ENCODE measurements around the gene KRT2.
A peak's percentile ranks its signal among the peaks of the same experiment; 100 is the strongest.

The KRT2 gene

GRCh38 chr12:52628841-52629240, 23.2 kb downstream of the KRT2 start:
- no peak overlapping the region for H3K18ac ChIP-seq (ENCODE audit: low read depth in 1 of 2, low read length in 2 of 2)
- H3K4me1 ChIP-seq (ENCODE audit: control insufficient read depth, insufficient read depth, low read depth, low read length), result no peaks in the 10 kb centered on the region
- no peaks in the 10 kb centered on the region for H3K9me3 ChIP-seq (ENCODE audit: control insufficient read depth, low read length)
- H3K23ac ChIP-seq (ENCODE audit: low read length in 2 of 2), result no peak overlapping the region
- no peak for DNase-seq
- H3K4me2 ChIP-seq (ENCODE audit: low read length, poor library complexity, severe bottlenecking), result no peak overlapping the region
- no peak overlapping the region for H2BK5ac ChIP-seq (ENCODE audit: low read depth, low read length, poor library complexity, severe bottlenecking)
- H3K79me1 ChIP-seq (replicated peaks; ENCODE audit: low read length, poor library complexity, severe bottlenecking), result no peaks in the 10 kb centered on the region
- whole genome bisulfite sequencing, result 55% methylated on average over 2 of the region's 2 CpGs
- H2BK120ac ChIP-seq (ENCODE audit: low read depth, low read length), result no peak overlapping the region
- H3K14ac ChIP-seq (ENCODE audit: low read length in 2 of 2), result no peak overlapping the region
- peaks cover 30 to 94% of the 10 kb centered on the region in 2 experiments for H3K27me3 ChIP-seq (ENCODE audit: control insufficient read depth in 1 of 2, insufficient read depth in 1 of 2, low read length in 2 of 2)
- H2AK5ac ChIP-seq (ENCODE audit: low read length, severe bottlenecking), result no peak overlapping the region
- no peak overlapping the region for H4K91ac ChIP-seq (ENCODE audit: low read length)
- H2AFZ ChIP-seq (ENCODE audit: low read depth, low read length), result no peak overlapping the region
- H3K9ac ChIP-seq (ENCODE audit: low read length), result no peak overlapping the region
- H3K4me3 ChIP-seq (ENCODE audit: insufficient read depth in 1 of 2, low read depth in 1 of 2, low read length in 2 of 2), result peak overlapping the region in 1 of 2 experiments; percentile 16
- H2BK15ac ChIP-seq (ENCODE audit: low read depth, poor library complexity, severe bottlenecking), result no peak overlapping the region
- no peak overlapping the region for H2BK12ac ChIP-seq (ENCODE audit: low read length in 2 of 2)
- no peak overlapping the region for H3K27ac ChIP-seq (ENCODE audit: low read length, poor library complexity, severe bottlenecking)
- H4K8ac ChIP-seq (ENCODE audit: low read length), result no peak overlapping the region
- H3K4ac ChIP-seq (ENCODE audit: low read depth in 1 of 2, low read length in 2 of 2), result no peak overlapping the region
- H3K36me3 ChIP-seq (ENCODE audit: control insufficient read depth in 1 of 2, insufficient read depth in 2 of 2, low read depth in 1 of 2, low read length in 2 of 2), result no peaks in the 10 kb centered on the region

- no peak overlapping the region for H3K14ac ChIP-seq (ENCODE audit: low read length in 2 of 2)
- no peak overlapping the region for H2BK120ac ChIP-seq (ENCODE audit: low read depth, low read length)
- H3K4me1 ChIP-seq (ENCODE audit: control insufficient read depth, insufficient read depth, low read depth, low read length), result no peaks in the 10 kb centered on the region
- no peak overlapping the region for H2BK5ac ChIP-seq (ENCODE audit: low read depth, low read length, poor library complexity, severe bottlenecking)
- no peak overlapping the region for H2BK15ac ChIP-seq (ENCODE audit: low read depth, poor library complexity, severe bottlenecking)
- no peak overlapping the region for H3K4ac ChIP-seq (ENCODE audit: low read depth in 1 of 2, low read length in 2 of 2)
- no peak overlapping the region for H3K4me3 ChIP-seq (ENCODE audit: insufficient read depth in 1 of 2, low read depth in 1 of 2, low read length in 2 of 2)
- H3K27ac ChIP-seq (ENCODE audit: low read length, poor library complexity, severe bottlenecking), result no peak overlapping the region
- no peak for DNase-seq
- no peak overlapping the region for H4K8ac ChIP-seq (ENCODE audit: low read length)
- H4K91ac ChIP-seq (ENCODE audit: low read length), result no peak overlapping the region
- H2BK12ac ChIP-seq (ENCODE audit: low read length in 2 of 2), result no peak overlapping the region
- no peak overlapping the region for H3K9ac ChIP-seq (ENCODE audit: low read length)
- no peak overlapping the region for H2AK5ac ChIP-seq (ENCODE audit: low read length, severe bottlenecking)
- no peaks in the 10 kb centered on the region for H3K36me3 ChIP-seq (ENCODE audit: control insufficient read depth in 1 of 2, insufficient read depth in 2 of 2, low read depth in 1 of 2, low read length in 2 of 2)
- H3K4me2 ChIP-seq (ENCODE audit: low read length, poor library complexity, severe bottlenecking), result no peak overlapping the region
- H3K18ac ChIP-seq (ENCODE audit: low read depth in 1 of 2, low read length in 2 of 2), result no peak overlapping the region
- no peaks in the 10 kb centered on the region for H3K79me1 ChIP-seq (replicated peaks; ENCODE audit: low read length, poor library complexity, severe bottlenecking)
- no peaks in the 10 kb centered on the region for H3K9me3 ChIP-seq (ENCODE audit: control insufficient read depth, low read length)
- 79% methylated on average over 1 of the region's 4 CpGs for WGBS
- no peak overlapping the region for H2AFZ ChIP-seq (ENCODE audit: low read depth, low read length)
- no peak overlapping the region for H3K23ac ChIP-seq (ENCODE audit: low read length in 2 of 2)
- H3K27me3 ChIP-seq (ENCODE audit: control insufficient read depth in 1 of 2, insufficient read depth in 1 of 2, low read length in 2 of 2), result peaks cover 30 to 87% of the 10 kb centered on the region in 2 experiments
Observed at GRCh38 chr12:52628111-52628507, 23.9 kb downstream of the KRT2 start.

GRCh38 chr12:52627395-52628110, 24.5 kb downstream of the KRT2 start:
- no peak overlapping the region for H2BK120ac ChIP-seq (ENCODE audit: low read depth, low read length)
- H3K27me3 ChIP-seq (ENCODE audit: control insufficient read depth in 1 of 2, insufficient read depth in 1 of 2, low read length in 2 of 2), result peaks cover 30 to 85% of the 10 kb centered on the region in 2 experiments
- no peaks in the 10 kb centered on the region for H3K79me1 ChIP-seq (replicated peaks; ENCODE audit: low read length, poor library complexity, severe bottlenecking)
- no peaks in the 10 kb centered on the region for H3K4me1 ChIP-seq (ENCODE audit: control insufficient read depth, insufficient read depth, low read depth, low read length)
- no peaks in the 10 kb centered on the region for H3K36me3 ChIP-seq (ENCODE audit: control insufficient read depth in 1 of 2, insufficient read depth in 2 of 2, low read depth in 1 of 2, low read length in 2 of 2)
- no peak overlapping the region for H3K4ac ChIP-seq (ENCODE audit: low read depth in 1 of 2, low read length in 2 of 2)
- H2BK15ac ChIP-seq (ENCODE audit: low read depth, poor library complexity, severe bottlenecking), result no peak overlapping the region
- no peaks in the 10 kb centered on the region for H3K9me3 ChIP-seq (ENCODE audit: control insufficient read depth, low read length)
- H3K18ac ChIP-seq (ENCODE audit: low read depth in 1 of 2, low read length in 2 of 2), result no peak overlapping the region
- H2AFZ ChIP-seq (ENCODE audit: low read depth, low read length), result no peak overlapping the region
- H2AK5ac ChIP-seq (ENCODE audit: low read length, severe bottlenecking), result no peak overlapping the region
- H3K23ac ChIP-seq (ENCODE audit: low read length in 2 of 2), result no peak overlapping the region
- no peak for DNase-seq
- WGBS, result 65% methylated on average over 1 of the region's 2 CpGs
- no peak overlapping the region for H3K27ac ChIP-seq (ENCODE audit: low read length, poor library complexity, severe bottlenecking)
- H3K14ac ChIP-seq (ENCODE audit: low read length in 2 of 2), result no peak overlapping the region
- no peak overlapping the region for H3K4me3 ChIP-seq (ENCODE audit: insufficient read depth in 1 of 2, low read depth in 1 of 2, low read length in 2 of 2)
- no peak overlapping the region for H2BK5ac ChIP-seq (ENCODE audit: low read depth, low read length, poor library complexity, severe bottlenecking)
- H3K9ac ChIP-seq (ENCODE audit: low read length), result no peak overlapping the region
- H2BK12ac ChIP-seq (ENCODE audit: low read length in 2 of 2), result no peak overlapping the region
- no peak overlapping the region for H4K8ac ChIP-seq (ENCODE audit: low read length)
- H3K4me2 ChIP-seq (ENCODE audit: low read length, poor library complexity, severe bottlenecking), result no peak overlapping the region
- H4K91ac ChIP-seq (ENCODE audit: low read length), result no peak overlapping the region

GRCh38 chr12:52622349-52622748, 29.7 kb downstream of the KRT2 start:
- no peak overlapping the region for H3K18ac ChIP-seq (ENCODE audit: low read depth in 1 of 2, low read length in 2 of 2)
- no peak overlapping the region for H3K4ac ChIP-seq (ENCODE audit: low read depth in 1 of 2, low read length in 2 of 2)
- no peak overlapping the region for H2AFZ ChIP-seq (ENCODE audit: low read depth, low read length)
- no peak for DNase-seq
- no peak overlapping the region for H3K4me3 ChIP-seq (ENCODE audit: insufficient read depth in 1 of 2, low read depth in 1 of 2, low read length in 2 of 2)
- no peak overlapping the region for H2BK15ac ChIP-seq (ENCODE audit: low read depth, poor library complexity, severe bottlenecking)
- H3K36me3 ChIP-seq (ENCODE audit: control insufficient read depth in 1 of 2, insufficient read depth in 2 of 2, low read depth in 1 of 2, low read length in 2 of 2), result no peaks in the 10 kb centered on the region
- H3K14ac ChIP-seq (ENCODE audit: low read length in 2 of 2), result no peak overlapping the region
- peaks cover 23 to 77% of the 10 kb centered on the region in 2 experiments for H3K27me3 ChIP-seq (ENCODE audit: control insufficient read depth in 1 of 2, insufficient read depth in 1 of 2, low read length in 2 of 2)
- H3K9me3 ChIP-seq (ENCODE audit: control insufficient read depth, low read length), result no peaks in the 10 kb centered on the region
- H3K4me2 ChIP-seq (ENCODE audit: low read length, poor library complexity, severe bottlenecking), result no peak overlapping the region
- no peak overlapping the region for H2BK12ac ChIP-seq (ENCODE audit: low read length in 2 of 2)
- no peak overlapping the region for H4K91ac ChIP-seq (ENCODE audit: low read length)
- H3K9ac ChIP-seq (ENCODE audit: low read length), result no peak overlapping the region
- no peak overlapping the region for H2AK5ac ChIP-seq (ENCODE audit: low read length, severe bottlenecking)
- H3K79me1 ChIP-seq (replicated peaks; ENCODE audit: low read length, poor library complexity, severe bottlenecking), result no peaks in the 10 kb centered on the region
- H3K23ac ChIP-seq (ENCODE audit: low read length in 2 of 2), result no peak overlapping the region
- H3K4me1 ChIP-seq (ENCODE audit: control insufficient read depth, insufficient read depth, low read depth, low read length), result no peaks in the 10 kb centered on the region
- no peak overlapping the region for H3K27ac ChIP-seq (ENCODE audit: low read length, poor library complexity, severe bottlenecking)
- WGBS, result 74% methylated on average over 4 of the region's 5 CpGs
- H2BK5ac ChIP-seq (ENCODE audit: low read depth, low read length, poor library complexity, severe bottlenecking), result no peak overlapping the region
- H4K8ac ChIP-seq (ENCODE audit: low read length), result no peak overlapping the region
- no peak overlapping the region for H2BK120ac ChIP-seq (ENCODE audit: low read depth, low read length)

Measured in mesenchymal stem cell (in vitro differentiated cells and primary cell).